ENCODE measurements around the gene STAC3.

Gene STAC3

GRCh38 chr12:57242329-57242690, 8.7 kb downstream of the STAC3 start:
- no peaks in the 10 kb centered on the region for H3K27me3 ChIP-seq (ENCODE audit: low read length)
- peak overlapping the region; percentile 92 for H3K9ac ChIP-seq (ENCODE audit: low read length)
- H3K79me2 ChIP-seq (ENCODE audit: insufficient read depth, low read length) = no peaks in the 10 kb centered on the region
- no peaks in the 10 kb centered on the region for H3K9me2 ChIP-seq (replicated peaks; ENCODE audit: insufficient read depth, low read length)
- H3K36me3 ChIP-seq (ENCODE audit: low read length) = no peaks in the 10 kb centered on the region
- H4K20me1 ChIP-seq (ENCODE audit: low read depth, low read length) = no peaks in the 10 kb centered on the region; the same call in 1 of the 2 replicates
- no peak overlapping the region for H2AFZ ChIP-seq (ENCODE audit: low read depth, low read length, severe bottlenecking)
- H3F3A ChIP-seq (ENCODE audit: insufficient read depth) = peaks cover 31% of the 10 kb centered on the region
- H3K27ac ChIP-seq (ENCODE audit: low read depth, low read length) = peak overlapping the region; percentile 88
- H3K9me3 ChIP-seq (ENCODE audit: insufficient read depth, low read length) = no peaks in the 10 kb centered on the region
- peak overlapping the region; percentile 40 for H3K4me3 ChIP-seq (ENCODE audit: insufficient read depth, low read length, poor library complexity, severe bottlenecking)
- peak overlapping the region; percentile 88 for H3K4me2 ChIP-seq (ENCODE audit: low read depth, low read length, poor library complexity, severe bottlenecking)
- TF ChIP-seq EZH2phosphoT487 (conservative IDR thresholded peaks at IDR 0.05; ENCODE audit: low read length) = no peak
- TF ChIP-seq CTCF (IDR thresholded peaks at IDR 0.05; ENCODE audit: insufficient read depth, low read length, poor library complexity, severe bottlenecking) = no peak

DNA sequence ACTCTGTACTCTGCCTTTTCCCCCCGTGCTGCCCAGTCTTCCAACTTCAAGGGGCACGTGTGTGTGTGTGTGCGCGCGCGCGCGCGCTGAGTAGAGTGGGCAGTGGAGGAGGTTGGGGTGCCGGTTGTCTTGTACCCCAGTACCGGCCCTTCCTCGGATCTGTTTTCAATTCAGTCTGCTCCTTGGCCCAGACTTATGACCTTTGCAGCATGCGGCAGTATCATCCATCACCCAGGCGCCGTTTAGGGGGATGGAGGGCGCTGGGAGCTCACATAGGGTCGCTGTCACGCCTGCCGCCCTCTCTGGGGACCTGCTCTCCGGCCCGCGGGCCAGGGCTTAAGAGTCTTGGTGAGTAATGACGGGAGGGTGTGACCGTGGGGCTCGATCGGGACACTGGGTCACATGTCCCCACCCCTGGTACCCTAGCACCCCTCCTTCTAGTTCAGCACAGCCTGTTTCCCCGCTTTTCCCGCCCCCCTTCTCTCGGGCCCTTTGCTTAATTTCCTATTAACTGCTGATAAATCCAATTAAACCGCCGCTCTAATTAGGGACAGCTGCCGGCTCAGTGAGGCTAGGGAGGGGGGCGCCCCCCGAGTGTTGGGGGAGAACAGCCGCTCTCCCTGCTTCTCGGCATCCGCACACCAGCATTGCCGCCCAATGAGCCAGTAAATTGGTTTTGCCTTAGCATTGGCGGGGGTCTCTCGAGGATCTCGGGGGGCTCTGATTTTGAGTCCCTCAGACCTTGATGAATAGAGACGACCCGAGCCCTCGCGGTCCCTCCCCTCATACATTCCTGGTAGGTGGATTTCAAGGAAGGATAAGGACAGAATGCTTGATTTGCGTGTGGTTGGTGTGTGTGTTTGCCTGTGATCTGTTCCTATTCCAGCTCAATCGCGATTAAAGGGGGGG, 9.3 kb downstream of the STAC3 start:
- H3K9me3 ChIP-seq (ENCODE audit: insufficient read depth, low read length) = no peaks in the 10 kb centered on the region
- no peak overlapping the region for H2AFZ ChIP-seq (ENCODE audit: low read depth, low read length, severe bottlenecking)
- H3K36me3 ChIP-seq (ENCODE audit: low read length) = no peaks in the 10 kb centered on the region
- no peaks in the 10 kb centered on the region; the same call in 1 of the 2 replicates for H4K20me1 ChIP-seq (ENCODE audit: low read depth, low read length)
- H3K4me2 ChIP-seq (ENCODE audit: low read depth, low read length, poor library complexity, severe bottlenecking) = peak overlapping the region; percentile 88
- peak overlapping the region; percentile 88 for H3K27ac ChIP-seq (ENCODE audit: low read depth, low read length)
- no peaks in the 10 kb centered on the region for H3K9me2 ChIP-seq (replicated peaks; ENCODE audit: insufficient read depth, low read length)
- H3F3A ChIP-seq (ENCODE audit: insufficient read depth) = peaks cover 35% of the 10 kb centered on the region
- no peaks in the 10 kb centered on the region for H3K27me3 ChIP-seq (ENCODE audit: low read length)
- H3K79me2 ChIP-seq (ENCODE audit: insufficient read depth, low read length) = no peaks in the 10 kb centered on the region
- peak overlapping the region; percentile 70 for H3K4me3 ChIP-seq (ENCODE audit: insufficient read depth, low read length, poor library complexity, severe bottlenecking)
- TF ChIP-seq EZH2phosphoT487 (conservative IDR thresholded peaks at IDR 0.05; ENCODE audit: low read length) (no peak), CTCF (IDR thresholded peaks at IDR 0.05; ENCODE audit: insufficient read depth, low read length, poor library complexity, severe bottlenecking) (no peak)
- peak overlapping the region; percentile 92 for H3K9ac ChIP-seq (ENCODE audit: low read length)

DNA sequence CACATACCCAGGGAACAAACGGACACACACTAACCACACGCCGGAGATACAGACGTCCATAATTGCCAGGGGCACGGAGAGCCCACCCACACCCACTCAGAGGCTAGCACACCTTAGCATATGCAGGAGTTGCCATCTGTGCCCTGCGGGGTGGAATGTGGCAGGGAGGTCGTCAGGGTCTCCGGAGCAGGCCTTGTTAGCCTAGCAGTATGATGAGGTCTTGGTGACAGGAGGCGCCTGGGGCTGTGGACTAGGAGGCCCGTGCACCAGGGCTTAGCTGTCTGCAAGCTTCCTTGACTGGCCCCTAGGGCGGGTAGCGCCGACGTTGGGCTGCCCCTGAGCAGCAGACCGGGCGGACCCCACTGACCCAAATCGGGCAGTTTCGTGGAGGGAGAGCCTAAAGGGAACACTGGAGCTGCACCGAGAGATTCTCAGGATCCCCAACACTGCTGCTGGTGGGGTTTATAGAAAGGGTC, 10.0 kb downstream of the STAC3 start:
- Histone ChIP-seq H3K27me3 (ENCODE audit: low read length) (no peaks in the 10 kb centered on the region), H4K20me1 (ENCODE audit: low read depth, low read length) (no peaks in the 10 kb centered on the region; the same call in 1 of the 2 replicates), H3K36me3 (ENCODE audit: low read length) (no peaks in the 10 kb centered on the region), H3K4me3 (ENCODE audit: insufficient read depth, low read length, poor library complexity, severe bottlenecking) (peak overlapping the region; percentile 70), H3K9ac (ENCODE audit: low read length) (peak overlapping the region; percentile 92), H3F3A (ENCODE audit: insufficient read depth) (peaks cover 35% of the 10 kb centered on the region), H3K79me2 (ENCODE audit: insufficient read depth, low read length) (no peaks in the 10 kb centered on the region), H3K9me2 (replicated peaks; ENCODE audit: insufficient read depth, low read length) (no peaks in the 10 kb centered on the region), H2AFZ (ENCODE audit: low read depth, low read length, severe bottlenecking) (no peak overlapping the region), H3K4me2 (ENCODE audit: low read depth, low read length, poor library complexity, severe bottlenecking) (peak overlapping the region; percentile 88), H3K9me3 (ENCODE audit: insufficient read depth, low read length) (no peaks in the 10 kb centered on the region), H3K27ac (ENCODE audit: low read depth, low read length) (peak overlapping the region; percentile 88)
- TF ChIP-seq CTCF (IDR thresholded peaks at IDR 0.05; ENCODE audit: insufficient read depth, low read length, poor library complexity, severe bottlenecking) = no peak
- no peak for TF ChIP-seq EZH2phosphoT487 (conservative IDR thresholded peaks at IDR 0.05; ENCODE audit: low read length)

All from SU-DHL-6 (cell line).